Stimulated activated memory B cell treated with anti-CD40 and anti-IgM and Interleukin-4, amounts not matched to agents 10 μg/mL and 1 μg/mL and 100 μg/mL, for 72 hours (primary cell): ENCODE results near the gene PRICKLE1.
A peak's percentile ranks its signal among the peaks of the same experiment; 100 is the strongest.

Experiments
- ATAC-seq: fragments of 150-1000 bp; cut with Tn5 transposase; 2 replicates; pipeline ENCODE4 v1.10.0; 2021
- H3K27ac Mint-ChIP-seq: one replicate; pipeline ENCODE4 v1.8.0; 2022; ENCODE audit warnings: mild to moderate bottlenecking, mixed read lengths
- H3K27me3 Mint-ChIP-seq: one replicate; pipeline ENCODE4 v1.8.0; 2022; ENCODE audit warnings: mixed read lengths
- H3K36me3 Mint-ChIP-seq: one replicate; pipeline ENCODE4 v1.8.0; 2022; ENCODE audit warnings: mixed read lengths
- H3K4me1 Mint-ChIP-seq: one replicate; pipeline ENCODE4 v1.8.0; 2022; ENCODE audit warnings: mixed read lengths
- H3K4me3 Mint-ChIP-seq: one replicate; pipeline ENCODE4 v1.8.0; 2022; ENCODE audit warnings: mild to moderate bottlenecking, moderate library complexity, mixed read lengths
- H3K9me3 Mint-ChIP-seq: one replicate; pipeline ENCODE4 v1.8.0; 2022; ENCODE audit warnings: mixed read lengths

PRICKLE1 gene

DNA sequence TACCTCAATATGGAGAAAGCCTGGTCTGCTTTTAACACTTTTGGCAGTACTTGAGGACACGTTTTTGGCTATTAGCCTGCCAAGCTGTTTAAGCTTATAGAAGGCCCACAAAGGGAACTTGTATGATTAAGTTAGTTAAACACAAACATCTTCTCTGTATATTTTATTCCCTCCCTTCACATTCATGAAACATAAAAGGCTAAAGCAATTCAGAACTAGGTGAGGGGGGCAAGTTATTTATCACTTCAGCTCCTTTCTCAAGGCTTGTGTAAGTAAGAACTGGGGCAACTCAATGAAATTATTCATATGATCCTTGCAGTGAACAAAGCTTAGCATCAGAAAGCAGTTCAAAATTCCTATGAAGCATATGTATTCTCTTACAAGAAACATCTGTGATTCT lies 7.5 kb downstream of the PRICKLE1 start:
- Mint-ChIP-seq H3K27me3 (peaks cover 11% of the 10 kb centered on the region), H3K36me3 (no peaks in the 10 kb centered on the region), H3K9me3 (no peaks in the 10 kb centered on the region), H3K4me3 (no peak overlapping the region), H3K4me1 (no peaks in the 10 kb centered on the region), H3K27ac (no peak overlapping the region)
- ATAC-seq, result no peak

DNA sequence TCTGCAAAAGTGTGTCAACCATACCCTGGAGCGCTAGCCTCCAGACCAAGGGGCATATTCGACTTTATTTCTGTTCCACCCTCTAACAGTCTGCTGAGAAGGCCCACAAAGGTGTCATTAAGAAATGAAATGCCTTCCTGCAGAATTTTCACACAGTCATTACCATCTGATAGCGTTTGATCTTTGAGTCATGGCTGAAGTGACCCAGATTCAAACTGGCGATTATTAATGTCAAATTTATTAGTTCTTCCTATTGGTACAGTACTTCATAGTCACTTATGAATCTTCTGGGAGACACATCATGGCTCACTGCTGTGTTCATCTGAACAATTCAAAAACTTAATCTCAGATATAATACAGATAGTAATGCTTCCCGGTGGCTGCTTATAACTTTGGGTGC lies 13.2 kb downstream of the PRICKLE1 start:
- Mint-ChIP-seq H3K9me3 (no peaks in the 10 kb centered on the region), H3K4me3 (no peak overlapping the region), H3K4me1 (no peaks in the 10 kb centered on the region), H3K36me3 (no peaks in the 10 kb centered on the region), H3K27ac (no peak overlapping the region), H3K27me3 (no peaks in the 10 kb centered on the region)
- no peak for ATAC-seq

DNA sequence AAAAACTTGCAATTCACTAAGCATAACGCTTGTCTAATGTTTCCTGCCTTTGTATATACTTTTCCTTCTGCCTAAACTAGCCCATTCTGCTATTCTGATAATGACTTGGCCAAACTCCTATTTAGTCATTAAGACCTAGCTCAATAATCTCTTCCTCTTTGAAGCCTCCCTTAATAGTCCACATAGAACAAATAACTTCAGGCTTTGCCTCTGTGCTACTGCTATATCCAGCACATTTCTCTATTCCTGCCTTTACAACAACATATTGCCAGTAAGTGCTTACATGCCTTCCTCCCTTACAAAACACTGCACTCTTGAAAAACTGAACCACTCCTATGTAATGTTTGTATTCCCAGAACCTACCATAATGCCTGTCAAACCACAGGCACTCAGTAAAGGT lies 13.8 kb downstream of the PRICKLE1 start:
- Mint-ChIP-seq H3K9me3 (no peaks in the 10 kb centered on the region), H3K27me3 (no peaks in the 10 kb centered on the region), H3K4me3 (no peak overlapping the region), H3K4me1 (no peaks in the 10 kb centered on the region), H3K36me3 (no peaks in the 10 kb centered on the region), H3K27ac (no peak overlapping the region)
- ATAC-seq, result no peak

DNA sequence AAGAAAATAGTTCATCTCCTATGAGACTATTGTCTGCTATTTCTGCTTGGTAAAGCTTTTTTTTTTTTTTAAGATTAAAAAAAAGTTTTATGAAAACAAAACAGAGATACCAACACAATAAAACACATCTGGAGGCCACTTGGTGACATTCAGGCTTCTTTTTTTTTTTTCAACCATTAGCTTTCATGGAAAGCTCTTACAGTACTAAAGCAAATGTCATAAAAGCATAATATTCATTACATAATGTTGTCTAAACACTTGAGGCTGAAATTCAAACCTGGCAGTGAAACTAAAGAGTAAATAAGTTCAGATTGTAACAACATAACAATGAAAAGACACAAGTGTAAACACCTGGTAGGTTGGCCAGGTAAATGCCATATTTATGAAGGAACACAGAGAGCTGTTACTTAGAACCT lies 14.7 kb downstream of the PRICKLE1 start:
- H3K9me3 Mint-ChIP-seq, result no peaks in the 10 kb centered on the region
- no peaks in the 10 kb centered on the region for H3K36me3 Mint-ChIP-seq
- no peak overlapping the region for H3K4me3 Mint-ChIP-seq
- H3K27ac Mint-ChIP-seq, result no peak overlapping the region
- ATAC-seq, result no peak
- no peaks in the 10 kb centered on the region for H3K4me1 Mint-ChIP-seq
- H3K27me3 Mint-ChIP-seq, result no peaks in the 10 kb centered on the region

DNA sequence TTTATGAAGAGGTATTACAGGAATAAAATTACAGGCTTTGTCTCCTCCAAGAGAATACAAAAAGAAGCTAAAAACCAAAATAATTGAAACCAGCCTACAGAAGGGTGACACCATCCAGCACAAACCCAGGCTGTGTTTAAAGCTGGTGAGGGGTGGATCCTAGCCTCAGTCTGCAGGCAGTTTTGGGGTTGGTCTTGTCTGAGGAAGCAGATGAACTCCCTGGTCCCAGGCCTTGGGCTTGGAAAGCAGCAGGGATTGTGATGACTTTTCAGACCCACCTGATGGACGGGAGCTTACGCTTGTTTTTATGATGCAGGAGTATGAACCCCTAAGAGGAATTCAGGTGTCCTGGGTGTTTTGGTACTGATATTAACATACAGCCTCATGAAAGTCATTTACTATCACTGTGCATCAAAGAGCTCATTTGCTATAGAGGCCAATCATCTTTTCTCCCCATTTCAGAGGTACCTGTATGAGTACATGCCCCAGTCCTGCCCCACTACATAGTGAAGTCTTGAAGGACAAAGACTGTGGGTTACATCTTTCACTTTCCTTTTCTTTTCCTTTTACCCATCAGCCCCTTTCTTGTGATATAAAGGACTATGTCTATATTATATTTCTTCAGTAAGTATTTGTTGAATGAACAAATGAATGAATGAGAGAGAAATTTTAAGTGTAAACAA lies 18.1 kb downstream of the PRICKLE1 start:
- Mint-ChIP-seq H3K27ac (no peak overlapping the region), H3K4me3 (no peak overlapping the region), H3K9me3 (no peaks in the 10 kb centered on the region), H3K27me3 (no peaks in the 10 kb centered on the region), H3K36me3 (no peaks in the 10 kb centered on the region), H3K4me1 (no peaks in the 10 kb centered on the region)
- ATAC-seq, result no peak

DNA sequence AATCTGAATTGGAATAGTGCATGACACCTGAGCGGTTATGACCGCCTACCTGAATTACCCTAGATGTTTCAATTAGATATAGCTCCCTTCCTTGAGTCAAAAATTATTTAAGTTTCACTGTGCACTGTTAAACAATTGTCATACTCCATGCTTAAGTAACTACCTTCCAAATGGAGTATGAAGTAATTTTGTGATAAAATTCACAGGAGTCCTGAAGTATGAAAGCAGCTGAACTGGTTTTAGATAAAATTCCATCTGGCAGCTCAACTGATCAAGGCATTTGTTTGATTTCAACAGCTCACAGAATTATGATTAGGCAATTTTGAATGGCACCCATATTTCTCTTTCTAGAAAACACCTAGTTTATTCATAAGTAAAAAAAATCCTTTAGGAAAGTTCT lies 19.5 kb downstream of the PRICKLE1 start:
- Mint-ChIP-seq H3K27me3 (no peaks in the 10 kb centered on the region), H3K27ac (no peak overlapping the region), H3K4me3 (no peak overlapping the region), H3K36me3 (no peaks in the 10 kb centered on the region), H3K9me3 (no peaks in the 10 kb centered on the region), H3K4me1 (peaks cover 3% of the 10 kb centered on the region)
- ATAC-seq, result no peak

DNA sequence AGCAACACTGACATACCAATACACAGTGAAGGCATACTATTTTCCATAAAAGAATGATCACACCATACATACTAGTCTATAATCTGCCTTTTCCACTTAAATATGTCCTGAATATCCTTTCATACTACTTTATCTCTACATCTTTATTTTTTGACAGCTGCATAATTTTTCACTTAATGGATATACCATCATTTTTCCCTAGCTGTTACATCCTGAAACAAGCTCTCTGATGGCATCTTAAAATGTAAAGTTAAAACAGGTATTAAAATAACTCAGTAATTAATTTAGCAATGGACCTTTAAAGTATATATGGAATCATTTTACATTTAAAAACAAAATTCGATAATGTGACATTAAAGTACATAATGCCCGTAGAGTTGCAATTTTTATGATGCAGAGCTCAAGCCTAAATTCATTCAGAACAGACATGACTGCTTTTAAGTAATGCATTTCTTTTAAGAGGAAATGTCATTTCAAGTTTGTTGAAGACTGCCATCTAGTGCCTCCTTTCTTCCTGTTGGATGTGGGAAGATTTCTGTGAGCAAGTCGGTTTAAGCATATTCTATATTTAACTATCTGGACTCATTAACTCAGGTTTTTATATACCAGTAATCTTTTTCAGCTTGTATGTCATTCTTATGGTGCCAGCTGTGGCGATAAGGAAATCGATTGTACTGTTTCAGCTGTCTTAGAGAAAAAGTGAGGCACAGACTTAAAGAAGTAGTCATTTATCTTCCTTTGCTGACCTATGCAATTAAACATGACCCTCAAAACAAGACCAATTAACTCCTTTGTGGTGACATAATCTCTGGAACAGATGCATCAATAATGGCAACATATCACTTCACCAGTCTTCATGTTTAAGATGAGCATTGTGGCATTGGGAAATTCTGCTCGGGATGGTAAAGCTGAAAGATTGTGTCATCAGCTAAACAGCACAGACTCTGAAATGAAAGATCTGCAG lies 20.3 kb downstream of the PRICKLE1 start:
- ATAC-seq, result no peak
- H3K4me3 Mint-ChIP-seq, result no peak overlapping the region
- H3K4me1 Mint-ChIP-seq, result peaks cover 7% of the 10 kb centered on the region
- H3K27ac Mint-ChIP-seq, result no peak overlapping the region
- no peaks in the 10 kb centered on the region for H3K36me3 Mint-ChIP-seq
- H3K9me3 Mint-ChIP-seq, result no peaks in the 10 kb centered on the region
- H3K27me3 Mint-ChIP-seq, result no peaks in the 10 kb centered on the region

DNA sequence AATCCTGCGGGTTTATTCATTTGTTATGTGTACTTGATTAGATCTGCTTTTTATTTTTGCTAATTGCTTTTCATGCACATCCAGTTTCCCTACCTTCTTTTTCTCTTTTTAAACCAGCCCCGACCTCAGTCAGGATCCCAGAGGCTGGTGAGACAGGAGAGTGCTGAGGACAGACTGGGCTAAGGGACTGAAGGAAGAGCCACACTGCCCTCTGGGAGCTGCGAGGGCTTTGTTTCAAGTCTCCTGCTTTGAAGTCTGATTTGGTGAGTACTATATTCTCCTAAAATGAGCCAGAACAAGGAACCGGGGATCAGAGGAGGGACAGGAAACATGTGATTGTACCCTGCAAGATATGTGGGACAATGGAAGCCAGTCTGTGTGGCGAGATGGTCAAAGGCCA lies 23.9 kb downstream of the PRICKLE1 start:
- Mint-ChIP-seq H3K27me3 (no peaks in the 10 kb centered on the region), H3K9me3 (no peaks in the 10 kb centered on the region), H3K36me3 (no peaks in the 10 kb centered on the region), H3K4me1 (peaks cover 7% of the 10 kb centered on the region), H3K27ac (no peak overlapping the region), H3K4me3 (no peak overlapping the region)
- no peak for ATAC-seq

DNA sequence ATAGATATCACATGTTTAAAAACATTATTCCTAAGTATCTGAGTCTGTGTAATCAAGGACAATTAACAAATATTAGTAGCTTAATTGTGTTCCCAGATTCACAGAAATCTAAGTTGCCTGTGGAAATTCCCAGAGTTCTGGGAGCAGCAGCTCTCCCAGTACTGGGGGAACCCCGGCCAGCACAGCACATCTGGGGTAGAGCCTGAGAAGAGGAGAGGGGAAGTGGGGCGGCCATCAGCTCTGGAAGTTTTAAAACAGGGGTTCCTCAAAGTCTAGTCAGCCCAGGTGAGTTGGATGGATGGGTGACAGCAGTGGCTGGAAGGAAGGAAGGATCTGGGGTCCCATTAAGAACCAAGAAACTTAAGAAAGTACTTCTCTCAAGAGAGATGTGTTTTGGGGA lies 24.6 kb downstream of the PRICKLE1 start:
- no peak for ATAC-seq
- no peak overlapping the region for H3K4me3 Mint-ChIP-seq
- no peaks in the 10 kb centered on the region for H3K36me3 Mint-ChIP-seq
- H3K4me1 Mint-ChIP-seq, result peaks cover 7% of the 10 kb centered on the region
- H3K27ac Mint-ChIP-seq, result peak overlapping the region; percentile 33
- H3K9me3 Mint-ChIP-seq, result no peaks in the 10 kb centered on the region
- no peaks in the 10 kb centered on the region for H3K27me3 Mint-ChIP-seq

DNA sequence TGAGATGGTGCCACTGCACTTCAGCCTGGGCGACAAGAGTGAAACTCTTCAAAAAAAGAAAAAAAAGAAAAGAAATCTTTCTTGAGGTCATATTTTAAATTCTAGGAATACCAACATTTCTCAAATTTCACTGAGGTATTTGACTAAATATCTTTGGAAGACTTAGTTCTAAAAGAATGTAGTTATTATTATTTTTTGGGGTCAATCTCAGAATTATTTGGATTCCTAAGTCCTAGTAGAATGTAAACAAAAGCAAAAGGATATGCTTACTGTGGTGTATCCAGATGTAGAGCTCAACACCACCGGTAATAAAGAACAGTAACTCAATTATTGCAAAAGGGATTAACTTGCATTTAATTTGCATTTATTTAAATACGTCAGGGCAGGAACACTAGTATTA lies 25.0 kb downstream of the PRICKLE1 start:
- H3K4me3 Mint-ChIP-seq, result no peak overlapping the region
- H3K4me1 Mint-ChIP-seq, result peaks cover 7% of the 10 kb centered on the region
- H3K36me3 Mint-ChIP-seq, result no peaks in the 10 kb centered on the region
- H3K27ac Mint-ChIP-seq, result peak overlapping the region; percentile 33
- ATAC-seq, result no peak
- H3K27me3 Mint-ChIP-seq, result no peaks in the 10 kb centered on the region
- no peaks in the 10 kb centered on the region for H3K9me3 Mint-ChIP-seq

DNA sequence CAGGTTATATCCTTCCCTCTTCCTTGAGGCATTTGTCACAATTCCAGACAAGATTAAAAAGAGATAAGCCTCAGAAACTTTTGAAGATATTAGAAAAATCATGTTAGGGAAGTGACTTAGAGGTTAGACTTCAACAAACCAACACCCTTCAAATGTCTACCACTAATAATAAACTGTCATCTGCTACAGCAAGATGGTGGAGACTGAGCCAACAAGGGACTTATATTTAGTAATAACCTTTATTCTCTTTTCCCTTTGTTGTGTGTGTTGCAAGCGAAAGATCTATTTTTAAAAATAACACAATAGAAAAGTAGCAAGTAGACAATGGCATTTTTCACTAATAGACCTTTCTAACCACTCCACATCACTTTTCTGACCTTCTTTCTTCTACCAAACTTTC lies 28.6 kb downstream of the PRICKLE1 start:
- Mint-ChIP-seq H3K36me3 (no peaks in the 10 kb centered on the region), H3K27me3 (peaks cover 8% of the 10 kb centered on the region), H3K4me3 (no peak overlapping the region)

DNA sequence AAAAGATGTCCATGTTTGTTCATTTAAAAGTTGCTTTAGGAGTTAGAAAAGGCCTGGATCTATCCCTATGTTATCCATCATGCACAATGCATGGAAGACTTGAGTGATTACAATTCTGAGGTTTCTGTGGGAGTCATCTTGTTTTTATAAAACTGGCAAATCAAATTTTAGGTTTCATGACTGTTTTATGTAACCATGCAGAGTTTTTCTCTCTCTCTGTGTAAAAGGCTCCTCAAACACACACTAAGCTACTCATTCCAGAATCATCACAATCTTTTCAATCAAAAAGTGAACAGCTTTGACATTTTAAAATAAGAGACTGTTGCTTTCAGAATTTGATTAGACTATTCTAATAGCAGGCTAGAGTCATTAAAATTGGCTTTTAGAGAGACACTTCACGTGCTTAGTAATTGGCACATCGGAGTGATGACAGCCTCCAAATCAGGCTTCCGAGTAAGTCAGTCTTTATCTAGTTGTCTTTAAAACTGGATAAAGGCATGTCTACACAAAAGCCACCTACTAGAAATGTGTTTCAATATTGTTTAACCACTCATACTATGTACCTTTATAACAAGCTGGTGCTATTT lies 31.9 kb downstream of the PRICKLE1 start:
- Mint-ChIP-seq H3K27me3 (peaks cover 8% of the 10 kb centered on the region), H3K9me3 (no peaks in the 10 kb centered on the region), H3K27ac (no peak overlapping the region), H3K36me3 (no peaks in the 10 kb centered on the region), H3K4me1 (no peaks in the 10 kb centered on the region), H3K4me3 (no peak overlapping the region)
- ATAC-seq, result no peak

More for the DNA sequence above, 28.6 kb downstream of the PRICKLE1 start:
- H3K27ac Mint-ChIP-seq, result no peak overlapping the region
- H3K9me3 Mint-ChIP-seq, result no peaks in the 10 kb centered on the region
- ATAC-seq, result no peak
- H3K4me1 Mint-ChIP-seq, result peaks cover 7% of the 10 kb centered on the region

DNA sequence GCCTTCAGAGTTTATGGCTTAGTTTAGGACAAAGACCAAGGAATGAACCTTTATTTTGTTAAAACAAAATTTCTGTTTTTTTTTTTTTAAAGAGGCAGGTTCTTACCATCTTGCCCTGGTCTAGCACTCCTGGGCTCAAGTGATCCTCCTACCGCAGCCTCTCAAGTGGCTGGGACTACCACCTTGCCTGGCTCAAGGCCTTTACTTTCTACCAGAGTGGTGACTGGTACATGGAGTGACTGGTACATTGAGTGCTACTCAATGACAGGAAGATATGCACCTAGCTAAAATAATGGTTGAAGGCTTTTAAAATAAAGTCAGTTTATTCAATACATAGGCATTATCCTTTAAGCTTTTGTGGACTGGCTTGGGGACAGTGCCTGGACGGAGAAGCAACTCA lies 32.6 kb downstream of the PRICKLE1 start:
- Mint-ChIP-seq H3K27ac (no peak overlapping the region), H3K4me1 (no peaks in the 10 kb centered on the region), H3K27me3 (peaks cover 8% of the 10 kb centered on the region), H3K4me3 (no peak overlapping the region), H3K36me3 (no peaks in the 10 kb centered on the region), H3K9me3 (no peaks in the 10 kb centered on the region)
- no peak for ATAC-seq

DNA sequence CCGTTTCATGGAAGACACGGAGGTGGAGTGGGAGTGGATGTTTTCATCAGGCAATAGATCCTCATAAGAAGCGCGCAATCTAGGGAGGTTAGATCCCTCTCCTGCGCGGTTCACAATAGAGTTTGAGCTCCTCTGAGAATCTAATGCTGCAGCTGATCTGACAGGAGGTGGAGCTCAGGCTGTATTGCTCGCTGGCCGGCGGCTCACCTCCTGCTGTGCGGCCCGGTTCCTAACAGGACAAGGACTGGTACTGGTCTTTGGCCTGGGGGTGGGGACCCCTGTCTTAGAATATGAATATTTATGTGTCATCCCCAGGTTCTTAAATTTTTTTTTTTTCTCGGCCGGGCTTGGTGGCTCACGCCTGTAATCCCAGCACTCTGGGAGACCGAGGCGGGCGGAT lies 36.7 kb downstream of the PRICKLE1 start:
- no peak for ATAC-seq
- no peak overlapping the region for H3K4me3 Mint-ChIP-seq
- H3K36me3 Mint-ChIP-seq, result no peaks in the 10 kb centered on the region
- no peaks in the 10 kb centered on the region for H3K4me1 Mint-ChIP-seq
- no peaks in the 10 kb centered on the region for H3K9me3 Mint-ChIP-seq
- peaks cover 7% of the 10 kb centered on the region for H3K27me3 Mint-ChIP-seq
- H3K27ac Mint-ChIP-seq, result no peak overlapping the region

DNA sequence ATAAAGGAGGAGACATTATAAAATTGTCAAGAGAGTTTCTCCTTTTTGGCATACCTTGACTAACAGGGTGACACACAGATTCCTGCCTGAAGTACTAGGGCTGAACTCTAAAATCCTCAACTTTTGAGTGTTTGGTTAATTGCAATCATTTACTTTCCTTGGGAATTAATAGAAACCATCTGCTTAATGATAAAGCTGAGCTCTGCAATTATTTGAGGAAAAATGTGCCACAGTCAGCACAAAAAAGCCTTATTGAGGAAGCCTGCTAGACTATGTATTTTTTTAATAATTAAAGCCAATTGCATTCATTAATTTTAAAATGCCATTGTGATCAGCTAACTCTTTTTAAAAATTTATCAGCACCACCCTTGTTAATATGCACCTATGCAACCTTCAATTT lies 38.7 kb downstream of the PRICKLE1 start:
- Mint-ChIP-seq H3K27me3 (no peaks in the 10 kb centered on the region), H3K9me3 (no peaks in the 10 kb centered on the region), H3K4me1 (no peaks in the 10 kb centered on the region), H3K36me3 (no peaks in the 10 kb centered on the region), H3K4me3 (no peak overlapping the region), H3K27ac (no peak overlapping the region)
- no peak for ATAC-seq

DNA sequence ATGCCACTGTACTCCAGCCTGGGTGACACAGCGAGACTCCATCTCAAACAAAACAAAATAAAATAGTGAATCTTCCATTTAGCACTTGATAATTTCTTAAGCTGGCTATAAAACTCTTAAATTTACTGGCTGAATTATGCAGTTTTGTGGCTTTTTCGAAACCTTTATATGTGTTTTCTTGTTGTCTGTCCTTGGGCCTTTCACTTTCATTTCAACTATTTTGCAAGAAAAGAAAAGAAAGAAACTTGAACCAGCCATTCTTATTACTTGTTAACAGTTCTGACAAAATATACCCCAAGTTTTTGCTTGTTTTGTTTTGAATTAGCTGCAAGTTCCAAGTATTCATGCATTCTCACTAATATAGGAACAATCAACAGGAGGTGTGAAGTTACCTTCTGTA lies 42.8 kb downstream of the PRICKLE1 start:
- no peaks in the 10 kb centered on the region for H3K4me1 Mint-ChIP-seq
- no peaks in the 10 kb centered on the region for H3K9me3 Mint-ChIP-seq
- no peaks in the 10 kb centered on the region for H3K36me3 Mint-ChIP-seq
- H3K27me3 Mint-ChIP-seq, result no peaks in the 10 kb centered on the region
- no peak overlapping the region for H3K27ac Mint-ChIP-seq
- no peak for ATAC-seq
- no peak overlapping the region for H3K4me3 Mint-ChIP-seq
